ENCODE data around the gene TOB1. TPM values are rescaled to one million over a fixed set of nuclear protein-coding genes. Genes with fewer than 3 reads are reported as not detected.

TOB1 gene
- total and polyA plus RNA-seq, 2 donors (not counting 1 experiment from before 2014, with no cell fraction given): 23.3 to 28.9 TPM

DNA sequence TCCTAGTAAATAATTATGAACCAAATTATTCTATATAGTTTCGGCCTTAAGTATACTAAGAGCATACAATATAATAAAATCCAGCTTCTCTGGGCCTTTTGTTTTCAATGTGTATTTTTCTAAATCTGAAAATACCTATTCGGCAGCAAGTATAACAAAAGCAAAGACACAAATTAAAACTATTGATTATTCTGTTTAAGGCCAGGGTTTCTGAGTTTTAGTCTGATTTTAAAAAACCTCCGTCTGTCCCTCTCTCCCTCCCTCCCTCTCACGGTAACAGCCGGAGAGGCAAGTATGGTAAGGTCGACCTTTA lies 1.5 kb downstream of the TOB1 start:
- no peaks in the 10 kb centered on the region for H3K9me3 ChIP-seq (ENCODE audit: control extremely low read depth in 1 of 3, control insufficient read depth in 2 of 3, insufficient read depth in 1 of 3, low read length in 2 of 3)
- ChIA-PET POLR2A (interaction anchor here (3.2 to 3.9 kb wide), 2 partner anchors 12 to 85 kb away, joined by 18 to 41 read pairs; no protein-coding TSS in a partner anchor), CTCF (interaction anchor here (1.0 to 9.4 kb wide), 3 partner anchors 8 to 76 kb away, joined by 4 to 125 read pairs (median 17); no protein-coding TSS in a partner anchor)
- peak overlapping the region; percentile 81 for H3K4me2 ChIP-seq (replicated peaks; ENCODE audit: low read depth, low read length, poor library complexity, severe bottlenecking)
- DNase-seq (no peak), ATAC-seq (ENCODE audit: low read depth) (no peak)
- H2AFZ ChIP-seq (ENCODE audit: insufficient read depth, low read depth, low read length, poor library complexity, severe bottlenecking): peak overlapping the region; percentile 72
- peak overlapping the region; percentile 98 for H3K9ac ChIP-seq (ENCODE audit: low read length)
- no peaks in the 10 kb centered on the region for H4K20me1 ChIP-seq (ENCODE audit: control insufficient read depth, insufficient read depth, low read length, poor library complexity, severe bottlenecking)
- Mint-ChIP-seq H3K4me3 (peak overlapping the region; percentile 96), H3K27me3 (no peaks in the 10 kb centered on the region), H3K9me3 (ENCODE audit: insufficient read depth) (no peaks in the 10 kb centered on the region), H3K4me1 (peaks cover 37% of the 10 kb centered on the region), H3K27ac (peak overlapping the region; percentile 94)
- H3K4me3 ChIP-seq (ENCODE audit: control extremely low read depth in 1 of 5, extremely low read depth in 1 of 5, insufficient read depth in 1 of 5, low read depth in 2 of 5, low read length in 4 of 5): peak overlapping the region; percentile 60 to 85 (median 76)
- H3K27ac ChIP-seq (ENCODE audit: low read length in 2 of 2): peak overlapping the region in 1 of 2 donors; percentile 97
- H3K27me3 ChIP-seq (replicated peaks in 1 of 4; ENCODE audit: control extremely low read depth in 1 of 4, control insufficient read depth in 3 of 4, insufficient read depth in 4 of 4, low read length in 3 of 4): no peaks in the 10 kb centered on the region
- TF ChIP-seq, protein P1, sequence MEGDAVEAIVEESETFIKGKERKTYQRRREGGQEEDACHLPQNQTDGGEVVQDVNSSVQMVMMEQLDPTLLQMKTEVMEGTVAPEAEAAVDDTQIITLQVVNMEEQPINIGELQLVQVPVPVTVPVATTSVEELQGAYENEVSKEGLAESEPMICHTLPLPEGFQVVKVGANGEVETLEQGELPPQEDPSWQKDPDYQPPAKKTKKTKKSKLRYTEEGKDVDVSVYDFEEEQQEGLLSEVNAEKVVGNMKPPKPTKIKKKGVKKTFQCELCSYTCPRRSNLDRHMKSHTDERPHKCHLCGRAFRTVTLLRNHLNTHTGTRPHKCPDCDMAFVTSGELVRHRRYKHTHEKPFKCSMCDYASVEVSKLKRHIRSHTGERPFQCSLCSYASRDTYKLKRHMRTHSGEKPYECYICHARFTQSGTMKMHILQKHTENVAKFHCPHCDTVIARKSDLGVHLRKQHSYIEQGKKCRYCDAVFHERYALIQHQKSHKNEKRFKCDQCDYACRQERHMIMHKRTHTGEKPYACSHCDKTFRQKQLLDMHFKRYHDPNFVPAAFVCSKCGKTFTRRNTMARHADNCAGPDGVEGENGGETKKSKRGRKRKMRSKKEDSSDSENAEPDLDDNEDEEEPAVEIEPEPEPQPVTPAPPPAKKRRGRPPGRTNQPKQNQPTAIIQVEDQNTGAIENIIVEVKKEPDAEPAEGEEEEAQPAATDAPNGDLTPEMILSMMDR (IDR thresholded peaks at IDR 0.05): no peak
- no peak for TF ChIP-seq EZH2 (IDR thresholded peaks at IDR 0.05; ENCODE audit: borderline replicate concordance, insufficient read depth, low read depth, low read length, poor library complexity, severe bottlenecking)
- intact Hi-C loops (cut with micrococcal nuclease): loop anchor here (2.0 to 5.0 kb wide), 4 partner anchors 86 to 303 kb away; partner anchors contain the start of genes ANKRD40 and NME2
- H3K36me3 ChIP-seq (replicated peaks in 1 of 2; ENCODE audit: control extremely low read depth in 1 of 2, control insufficient read depth in 1 of 2, extremely low read depth in 1 of 2, insufficient read depth in 2 of 2, low read length in 1 of 2): peaks cover 5 to 12% of the 10 kb centered on the region in 2 experiments
- no CpG with 5 or more reads among the region's 6 CpGs for WGBS (ENCODE audit: insufficient coverage)
- peaks cover 52% of the 10 kb centered on the region for H3K79me2 ChIP-seq (ENCODE audit: control insufficient read depth, insufficient read depth, low read length)
- H3K4me1 ChIP-seq (ENCODE audit: control insufficient read depth in 2 of 2, insufficient read depth in 2 of 2, low read length in 2 of 2): peaks cover 13 to 18% of the 10 kb centered on the region in 2 donors

- ChIA-PET CTCF (interaction anchor here (0.7 to 9.4 kb wide), 7 partner anchors 9 to 188 kb away, joined by 3 to 125 read pairs (median 5); no protein-coding TSS in a partner anchor), POLR2A (no interaction called here)
- Histone ChIP-seq H3K9me3 (ENCODE audit: control extremely low read depth in 1 of 3, control insufficient read depth in 2 of 3, insufficient read depth in 1 of 3, low read length in 2 of 3) (no peaks in the 10 kb centered on the region), H3K79me2 (ENCODE audit: control insufficient read depth, insufficient read depth, low read length) (peaks cover 51% of the 10 kb centered on the region), H3K27ac (ENCODE audit: low read length in 2 of 2) (no peak overlapping the region), H3K9ac (ENCODE audit: low read length) (no peak overlapping the region), H3K4me2 (replicated peaks; ENCODE audit: low read depth, low read length, poor library complexity, severe bottlenecking) (peak overlapping the region; percentile 81), H4K20me1 (ENCODE audit: control insufficient read depth, insufficient read depth, low read length, poor library complexity, severe bottlenecking) (no peaks in the 10 kb centered on the region), H3K36me3 (replicated peaks in 1 of 2; ENCODE audit: control extremely low read depth in 1 of 2, control insufficient read depth in 1 of 2, extremely low read depth in 1 of 2, insufficient read depth in 2 of 2, low read length in 1 of 2) (peaks cover 5 to 12% of the 10 kb centered on the region in 2 experiments), H3K27me3 (replicated peaks in 1 of 4; ENCODE audit: control extremely low read depth in 1 of 4, control insufficient read depth in 3 of 4, insufficient read depth in 4 of 4, low read length in 3 of 4) (no peaks in the 10 kb centered on the region), H3K4me1 (ENCODE audit: control insufficient read depth in 2 of 2, insufficient read depth in 2 of 2, low read length in 2 of 2) (peaks cover 13 to 18% of the 10 kb centered on the region in 2 donors), H3K4me3 (ENCODE audit: control extremely low read depth in 1 of 5, extremely low read depth in 1 of 5, insufficient read depth in 1 of 5, low read depth in 2 of 5, low read length in 4 of 5) (no peak overlapping the region), H2AFZ (ENCODE audit: insufficient read depth, low read depth, low read length, poor library complexity, severe bottlenecking) (no peak overlapping the region)
- Mint-ChIP-seq H3K27me3 (no peaks in the 10 kb centered on the region), H3K27ac (no peak overlapping the region), H3K9me3 (ENCODE audit: insufficient read depth) (no peaks in the 10 kb centered on the region), H3K4me3 (no peak overlapping the region), H3K4me1 (peaks cover 37% of the 10 kb centered on the region)
- ATAC-seq (ENCODE audit: low read depth): no peak
- no CpG with 5 or more reads among the region's 3 CpGs for WGBS (ENCODE audit: insufficient coverage)
- no peak for TF ChIP-seq EZH2 (IDR thresholded peaks at IDR 0.05; ENCODE audit: borderline replicate concordance, insufficient read depth, low read depth, low read length, poor library complexity, severe bottlenecking)
- TF ChIP-seq, protein P1 (IDR thresholded peaks at IDR 0.05): no peak
- intact Hi-C loops (cut with micrococcal nuclease): loop anchor here (2.0 kb wide), 1 partner anchor 87 kb away; no protein-coding TSS in a partner anchor
- DNase-seq: no peak
Measured at GRCh38 chr17:50863931-50864330, 2.2 kb downstream of the TOB1 start.
